ENCODE results near the gene KRTAP20-2. TPM values are rescaled to one million over a fixed set of nuclear protein-coding genes. Genes with fewer than 3 reads are reported as not detected.

KRTAP20-2 gene
- total RNA-seq (not detected), polyA plus RNA-seq (ENCODE audit: insufficient read length in 2 of 2) (not detected)
- long read RNA-seq, donor 1 = 0 reads
- long read RNA-seq, donor 2 = 0 reads
- long read RNA-seq, donor 3 = 0 reads
- long read RNA-seq, donor 4 = 0 reads

DNA sequence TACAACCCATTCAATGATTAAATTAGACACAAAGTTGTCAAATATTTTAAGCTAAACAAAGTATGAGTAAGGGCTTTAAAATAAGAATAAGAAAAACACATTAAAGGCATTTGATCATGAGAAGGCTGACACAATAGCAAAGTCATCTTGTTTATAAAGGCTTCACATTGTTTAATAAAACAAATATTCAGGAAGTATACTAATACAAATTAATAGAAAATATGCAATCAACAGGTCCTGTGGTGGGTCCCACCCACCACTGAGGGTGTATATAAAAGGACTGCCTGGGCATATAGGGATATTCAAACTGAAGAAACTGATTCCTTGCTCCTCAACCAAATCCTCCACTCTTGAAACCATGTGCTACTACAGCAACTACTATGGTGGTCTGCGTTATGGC lies at the start of gene KRTAP20-2:
Gene KRTAP20-2 (plus strand): TSS at position 301 of the 400 bp plus-strand sequence. CDS start 58 bp downstream, at position 359.
- Histone ChIP-seq H3K4me1 (ENCODE audit: control insufficient read depth, insufficient read depth, low read length) (no peaks in the 10 kb centered on the region), H3K4me3 (ENCODE audit: low read depth, low read length) (no peak within 1 kb of the TSS)
- no CpG with 5 or more reads among the region's 1 CpG for WGBS (ENCODE audit: insufficient coverage)

DNA sequence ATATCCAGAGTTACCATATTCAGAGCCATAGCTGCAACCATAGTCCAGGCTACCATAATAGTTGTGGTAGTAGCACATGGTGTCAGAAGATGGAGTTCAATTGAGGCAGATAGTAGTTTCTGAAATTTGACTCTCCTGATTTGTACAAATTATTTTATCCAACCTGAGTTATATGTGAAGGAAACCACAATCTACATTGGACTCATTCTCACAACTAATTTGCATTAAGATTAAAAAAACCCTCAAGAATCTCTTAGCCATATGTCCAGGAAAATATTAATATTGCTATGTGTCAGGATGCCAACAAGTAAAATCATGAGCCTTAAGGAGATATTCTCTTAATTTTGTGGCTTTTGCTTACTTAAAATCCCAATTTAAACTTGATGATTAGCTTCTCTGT lies 44.7 kb upstream of the KRTAP20-2 start, which contains the start of gene KRTAP22-2:
Gene KRTAP22-2 (minus strand): TSS at position 101 of the 400 bp plus-strand sequence.
- Histone ChIP-seq H3K27ac (ENCODE audit: low read depth, low read length) (no peak within 1 kb of the TSS), H3K4me3 (ENCODE audit: low read depth, low read length) (no peak within 1 kb of the TSS), H3K36me3 (ENCODE audit: control insufficient read depth, insufficient read depth, low read length) (no peaks in the 10 kb centered on the region), H3K9me3 (ENCODE audit: control insufficient read depth, insufficient read depth, low read length) (no peaks in the 10 kb centered on the region), H3K27me3 (ENCODE audit: control insufficient read depth, insufficient read depth, low read length) (no peaks in the 10 kb centered on the region), H3K4me1 (ENCODE audit: control insufficient read depth, insufficient read depth, low read length) (no peaks in the 10 kb centered on the region)
- DNase-seq (ENCODE audit: low read depth in 4 of 6, low spot score in 6 of 6) = no peak

More for the DNA sequence above, at the start of gene KRTAP20-2:
- DNase-seq (ENCODE audit: low read depth in 4 of 6, low spot score in 6 of 6) = no peak
- H3K9me3 ChIP-seq (ENCODE audit: control insufficient read depth, insufficient read depth, low read length) = no peaks in the 10 kb centered on the region
- no peak within 1 kb of the TSS for H3K27ac ChIP-seq (ENCODE audit: low read depth, low read length)
- H3K36me3 ChIP-seq (ENCODE audit: control insufficient read depth, insufficient read depth, low read length) = no peaks in the 10 kb centered on the region
- H3K27me3 ChIP-seq (ENCODE audit: control insufficient read depth, insufficient read depth, low read length) = no peaks in the 10 kb centered on the region

DNA sequence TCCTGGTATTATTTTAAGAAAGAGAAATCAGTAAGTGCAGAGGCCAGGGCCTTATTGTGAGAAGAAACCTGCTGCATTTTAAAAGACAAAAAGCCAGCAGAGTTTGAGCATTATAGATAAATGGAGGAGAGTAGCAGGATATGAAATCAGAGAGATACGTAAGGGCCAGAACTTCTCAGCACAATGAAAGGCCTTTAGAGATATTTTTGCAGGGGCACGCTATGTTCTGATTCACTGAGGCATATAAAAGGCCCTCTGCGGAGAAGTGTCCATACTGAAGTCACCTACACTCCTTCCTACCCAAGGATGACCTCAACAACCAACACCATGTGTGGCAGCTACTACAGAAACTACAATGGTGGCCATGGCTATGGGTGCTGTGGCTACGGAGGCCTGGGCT lies 42.9 kb upstream of the KRTAP20-2 start, which contains the start of gene KRTAP6-3:
Gene KRTAP6-3 (plus strand): TSS at position 301 of the 400 bp plus-strand sequence. CDS start 6 bp downstream, at position 307.
- Histone ChIP-seq H3K4me1 (ENCODE audit: control insufficient read depth, insufficient read depth, low read length) (no peaks in the 10 kb centered on the region), H3K4me3 (ENCODE audit: low read depth, low read length) (no peak within 1 kb of the TSS), H3K27me3 (ENCODE audit: control insufficient read depth, insufficient read depth, low read length) (no peaks in the 10 kb centered on the region), H3K36me3 (ENCODE audit: control insufficient read depth, insufficient read depth, low read length) (no peaks in the 10 kb centered on the region), H3K27ac (ENCODE audit: low read depth, low read length) (no peak within 1 kb of the TSS), H3K9me3 (ENCODE audit: control insufficient read depth, insufficient read depth, low read length) (no peaks in the 10 kb centered on the region)
- DNase-seq (ENCODE audit: low read depth in 4 of 6, low spot score in 6 of 6) = no peak
- 94% methylated on average over 4 of the region's 4 CpGs for WGBS (ENCODE audit: insufficient coverage)

DNA sequence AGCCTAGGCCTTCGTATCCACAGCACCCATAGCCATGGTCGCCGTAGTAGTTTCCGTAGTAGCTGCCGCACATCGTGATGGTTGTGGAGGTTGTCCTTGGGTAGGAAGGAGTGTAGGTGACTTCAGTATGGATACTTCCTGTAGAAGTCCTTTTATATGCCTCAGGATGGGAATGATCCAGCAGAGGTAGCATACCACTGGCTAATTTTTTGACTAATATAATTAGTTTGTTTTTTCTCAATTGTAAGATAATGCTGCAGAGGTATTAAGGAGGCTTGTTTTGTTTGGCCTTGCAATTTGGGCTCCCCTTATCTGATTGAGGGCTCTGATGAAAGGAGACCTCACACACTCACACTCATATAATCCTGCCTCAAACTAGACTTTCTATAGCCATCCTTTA lies 36.2 kb upstream of the KRTAP20-2 start, which contains the start of gene KRTAP6-2:
Gene KRTAP6-2 (minus strand): TSS at position 101 of the 400 bp plus-strand sequence. CDS start 28 bp downstream, at position 73.
- Histone ChIP-seq H3K27me3 (ENCODE audit: control insufficient read depth, insufficient read depth, low read length) (no peaks in the 10 kb centered on the region), H3K9me3 (ENCODE audit: control insufficient read depth, insufficient read depth, low read length) (no peaks in the 10 kb centered on the region), H3K27ac (ENCODE audit: low read depth, low read length) (no peak within 1 kb of the TSS), H3K4me3 (ENCODE audit: low read depth, low read length) (no peak within 1 kb of the TSS), H3K36me3 (ENCODE audit: control insufficient read depth, insufficient read depth, low read length) (no peaks in the 10 kb centered on the region), H3K4me1 (ENCODE audit: control insufficient read depth, insufficient read depth, low read length) (no peaks in the 10 kb centered on the region)
- 100% methylated on average over 6 of the region's 6 CpGs for WGBS (ENCODE audit: insufficient coverage)
- DNase-seq (ENCODE audit: low read depth in 4 of 6, low spot score in 6 of 6) = no peak

DNA sequence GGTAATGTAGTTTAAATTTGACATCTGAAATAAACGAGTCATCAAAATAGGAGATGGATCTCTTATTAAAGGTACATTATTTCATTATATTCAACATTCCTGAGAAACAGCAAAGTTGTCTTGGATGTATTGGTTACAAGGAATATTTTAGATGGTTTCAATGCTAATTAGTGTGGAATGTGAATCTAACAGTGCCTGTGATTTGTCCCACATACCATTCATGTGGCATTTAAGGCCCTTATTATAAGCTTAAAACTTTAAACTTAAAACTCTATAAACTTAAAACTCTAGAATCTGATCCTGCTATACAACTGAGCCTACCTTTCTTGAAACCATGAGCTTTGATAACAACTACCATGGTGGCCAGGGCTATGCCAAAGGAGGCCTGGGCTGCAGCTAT lies 34.2 kb upstream of the KRTAP20-2 start, which contains the start of gene KRTAP22-1:
Gene KRTAP22-1 (plus strand): TSS at position 301 of the 400 bp plus-strand sequence.
- no CpG with 5 or more reads among the region's 1 CpG for WGBS (ENCODE audit: insufficient coverage)
- Histone ChIP-seq H3K36me3 (ENCODE audit: control insufficient read depth, insufficient read depth, low read length) (no peaks in the 10 kb centered on the region), H3K4me1 (ENCODE audit: control insufficient read depth, insufficient read depth, low read length) (no peaks in the 10 kb centered on the region), H3K4me3 (ENCODE audit: low read depth, low read length) (no peak within 1 kb of the TSS), H3K9me3 (ENCODE audit: control insufficient read depth, insufficient read depth, low read length) (no peaks in the 10 kb centered on the region), H3K27ac (ENCODE audit: low read depth, low read length) (no peak within 1 kb of the TSS), H3K27me3 (ENCODE audit: control insufficient read depth, insufficient read depth, low read length) (no peaks in the 10 kb centered on the region)
- DNase-seq (ENCODE audit: low read depth in 4 of 6, low spot score in 6 of 6) = no peak

DNA sequence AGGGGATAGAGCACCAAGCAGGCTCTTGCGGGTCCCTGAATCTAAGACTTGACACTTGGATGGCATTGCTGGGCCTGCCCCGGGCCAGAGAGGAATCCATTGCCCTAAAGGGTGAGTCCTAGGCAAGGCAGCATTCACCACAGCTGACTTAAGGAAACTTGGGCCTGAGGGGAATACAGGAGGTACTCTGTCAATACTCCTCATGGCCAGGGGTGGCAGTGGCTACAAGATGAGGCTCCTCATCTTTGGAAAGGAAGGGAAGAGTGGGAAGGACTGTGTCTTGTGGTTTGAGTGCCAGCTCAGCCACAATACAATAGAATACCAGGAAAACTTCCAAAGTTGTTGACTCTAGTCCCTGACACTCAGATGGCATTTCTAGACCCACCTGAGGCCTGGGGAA lies 29.0 kb upstream of the KRTAP20-2 start:
- Histone ChIP-seq H3K27ac (ENCODE audit: low read depth, low read length) (no peak overlapping the region), H3K4me3 (ENCODE audit: low read depth, low read length) (no peak overlapping the region), H3K4me1 (ENCODE audit: control insufficient read depth, insufficient read depth, low read length) (no peaks in the 10 kb centered on the region), H3K27me3 (ENCODE audit: control insufficient read depth, insufficient read depth, low read length) (no peaks in the 10 kb centered on the region), H3K9me3 (ENCODE audit: control insufficient read depth, insufficient read depth, low read length) (no peaks in the 10 kb centered on the region), H3K36me3 (ENCODE audit: control insufficient read depth, insufficient read depth, low read length) (no peaks in the 10 kb centered on the region)
- no peak for DNase-seq (ENCODE audit: low read depth in 4 of 6, low spot score in 6 of 6)
- WGBS (ENCODE audit: insufficient coverage) = 100% methylated on average over 2 of the region's 2 CpGs

DNA sequence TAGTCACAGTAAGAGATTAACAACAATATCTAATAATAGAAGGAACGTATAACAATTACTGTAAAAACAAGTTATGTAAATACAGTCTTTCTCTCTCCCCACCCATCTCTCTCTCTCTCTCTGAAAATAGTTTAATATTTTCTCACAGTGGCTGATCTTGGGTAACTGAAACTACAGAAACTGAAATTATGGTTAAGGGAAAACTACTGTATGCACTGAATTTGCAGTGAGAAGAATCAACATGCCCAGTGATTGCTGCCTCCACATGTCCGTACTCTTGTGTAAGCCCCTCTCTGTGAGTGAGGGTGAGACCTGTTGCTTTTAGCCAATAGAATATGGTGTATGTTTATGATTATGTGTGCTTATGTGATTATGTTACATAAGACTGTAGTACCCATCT lies 22.9 kb upstream of the KRTAP20-2 start:
- Histone ChIP-seq H3K27ac (ENCODE audit: low read depth, low read length) (no peak overlapping the region), H3K27me3 (ENCODE audit: control insufficient read depth, insufficient read depth, low read length) (no peaks in the 10 kb centered on the region), H3K4me1 (ENCODE audit: control insufficient read depth, insufficient read depth, low read length) (no peaks in the 10 kb centered on the region), H3K4me3 (ENCODE audit: low read depth, low read length) (no peak overlapping the region), H3K36me3 (ENCODE audit: control insufficient read depth, insufficient read depth, low read length) (no peaks in the 10 kb centered on the region), H3K9me3 (ENCODE audit: control insufficient read depth, insufficient read depth, low read length) (no peaks in the 10 kb centered on the region)
- WGBS (ENCODE audit: insufficient coverage) = 71% methylated on average over 1 of the region's 2 CpGs
- DNase-seq (ENCODE audit: low read depth in 4 of 6, low spot score in 6 of 6) = no peak

DNA sequence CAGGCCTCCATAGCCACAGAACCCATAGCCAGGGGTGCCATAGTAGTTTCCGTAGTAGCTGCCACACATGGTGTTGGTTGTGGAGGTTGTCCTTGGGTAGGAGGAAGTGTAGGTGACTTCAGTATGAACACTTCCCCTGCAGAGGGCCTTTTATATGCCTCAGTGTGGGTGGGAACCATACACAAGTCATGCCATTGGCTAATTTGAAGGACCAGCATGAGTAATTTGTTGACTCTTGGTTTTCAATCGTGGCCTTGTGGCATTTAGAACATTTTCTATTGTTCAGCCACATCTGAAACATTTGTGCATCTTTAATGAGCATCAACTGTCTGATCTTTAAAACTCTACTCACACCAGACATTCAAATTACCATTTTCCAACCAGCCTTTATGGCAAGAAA lies 21.2 kb upstream of the KRTAP20-2 start, which contains the start of gene KRTAP6-1:
Gene KRTAP6-1 (minus strand): TSS at position 95 of the 400 bp plus-strand sequence. CDS start 26 bp downstream, at position 69.
- H3K27ac ChIP-seq (ENCODE audit: low read depth, low read length) = no peak within 1 kb of the TSS
- DNase-seq (ENCODE audit: low read depth in 4 of 6, low spot score in 6 of 6) = no peak
- H3K36me3 ChIP-seq (ENCODE audit: control insufficient read depth, insufficient read depth, low read length) = no peaks in the 10 kb centered on the region
- WGBS (ENCODE audit: insufficient coverage) = 90% methylated on average over 2 of the region's 2 CpGs
- H3K27me3 ChIP-seq (ENCODE audit: control insufficient read depth, insufficient read depth, low read length) = no peaks in the 10 kb centered on the region
- H3K4me1 ChIP-seq (ENCODE audit: control insufficient read depth, insufficient read depth, low read length) = no peaks in the 10 kb centered on the region
- no peak within 1 kb of the TSS for H3K4me3 ChIP-seq (ENCODE audit: low read depth, low read length)
- H3K9me3 ChIP-seq (ENCODE audit: control insufficient read depth, insufficient read depth, low read length) = no peaks in the 10 kb centered on the region

DNA sequence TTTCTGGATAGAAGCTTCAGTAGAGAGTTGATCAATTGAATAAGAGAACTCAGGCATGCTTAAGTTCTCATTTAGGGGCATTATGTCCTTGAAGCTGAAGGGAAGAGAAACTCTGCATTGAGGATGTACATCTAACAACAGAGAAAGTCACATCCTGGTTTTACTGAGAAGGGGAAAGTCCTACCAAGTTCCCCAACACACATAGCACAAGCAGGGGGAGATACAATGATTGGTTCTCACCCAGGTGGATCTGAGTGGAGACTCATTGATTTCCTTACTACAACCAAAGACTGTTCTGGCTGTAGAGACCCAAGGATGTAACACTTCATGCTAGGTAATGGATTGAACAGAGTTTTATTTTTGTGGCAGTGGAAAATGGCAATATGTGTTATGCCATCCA lies 19.8 kb upstream of the KRTAP20-2 start:
- H3K4me3 ChIP-seq (ENCODE audit: low read depth, low read length) = no peak overlapping the region
- H3K9me3 ChIP-seq (ENCODE audit: control insufficient read depth, insufficient read depth, low read length) = no peaks in the 10 kb centered on the region
- H3K36me3 ChIP-seq (ENCODE audit: control insufficient read depth, insufficient read depth, low read length) = no peaks in the 10 kb centered on the region
- DNase-seq (ENCODE audit: low read depth in 4 of 6, low spot score in 6 of 6) = no peak
- H3K4me1 ChIP-seq (ENCODE audit: control insufficient read depth, insufficient read depth, low read length) = no peaks in the 10 kb centered on the region
- H3K27ac ChIP-seq (ENCODE audit: low read depth, low read length) = no peak overlapping the region
- no peaks in the 10 kb centered on the region for H3K27me3 ChIP-seq (ENCODE audit: control insufficient read depth, insufficient read depth, low read length)

DNA sequence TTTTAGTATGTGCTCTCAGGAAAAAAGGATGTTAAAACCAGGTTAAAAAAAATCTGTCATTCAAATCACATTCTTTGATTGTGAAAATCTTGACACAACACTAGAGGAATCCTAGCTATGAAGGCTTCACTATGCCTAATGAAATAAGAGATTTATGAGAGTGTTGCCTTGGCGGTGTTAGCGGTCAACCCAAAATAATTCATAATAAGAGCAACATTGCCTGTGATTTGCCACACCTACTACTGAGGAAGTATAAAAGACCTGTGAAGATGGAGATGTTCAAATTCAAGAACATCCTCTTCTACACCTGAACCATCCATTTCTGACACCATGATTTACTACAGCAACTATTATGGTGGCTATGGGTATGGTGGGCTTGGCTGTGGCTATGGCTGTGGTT lies 18.9 kb upstream of the KRTAP20-2 start, which contains the start of gene KRTAP20-1:
Gene KRTAP20-1 (plus strand): TSS at position 301 of the 400 bp plus-strand sequence. CDS start 30 bp downstream, at position 331.
- Histone ChIP-seq H3K36me3 (ENCODE audit: control insufficient read depth, insufficient read depth, low read length) (no peaks in the 10 kb centered on the region), H3K4me1 (ENCODE audit: control insufficient read depth, insufficient read depth, low read length) (no peaks in the 10 kb centered on the region), H3K9me3 (ENCODE audit: control insufficient read depth, insufficient read depth, low read length) (no peaks in the 10 kb centered on the region), H3K4me3 (ENCODE audit: low read depth, low read length) (no peak within 1 kb of the TSS), H3K27ac (ENCODE audit: low read depth, low read length) (no peak within 1 kb of the TSS), H3K27me3 (ENCODE audit: control insufficient read depth, insufficient read depth, low read length) (no peaks in the 10 kb centered on the region)
- no peak for DNase-seq (ENCODE audit: low read depth in 4 of 6, low spot score in 6 of 6)
- no CpG with 5 or more reads among the region's 2 CpGs for WGBS (ENCODE audit: insufficient coverage)
